Kasumi-1 (cell line): Measurements from ENCODE around the gene NR1D2.

ENCODE experiments used
- DNase-seq, 2 experiments: peaks; one replicate each; lab custom pipeline; 2025; lab: John Stamatoyannopoulos, UW

The NR1D2 gene

GRCh38 chr3:23966328-23966727 lies 21.2 kb downstream of the NR1D2 start:
- no peak for DNase-seq

DNA sequence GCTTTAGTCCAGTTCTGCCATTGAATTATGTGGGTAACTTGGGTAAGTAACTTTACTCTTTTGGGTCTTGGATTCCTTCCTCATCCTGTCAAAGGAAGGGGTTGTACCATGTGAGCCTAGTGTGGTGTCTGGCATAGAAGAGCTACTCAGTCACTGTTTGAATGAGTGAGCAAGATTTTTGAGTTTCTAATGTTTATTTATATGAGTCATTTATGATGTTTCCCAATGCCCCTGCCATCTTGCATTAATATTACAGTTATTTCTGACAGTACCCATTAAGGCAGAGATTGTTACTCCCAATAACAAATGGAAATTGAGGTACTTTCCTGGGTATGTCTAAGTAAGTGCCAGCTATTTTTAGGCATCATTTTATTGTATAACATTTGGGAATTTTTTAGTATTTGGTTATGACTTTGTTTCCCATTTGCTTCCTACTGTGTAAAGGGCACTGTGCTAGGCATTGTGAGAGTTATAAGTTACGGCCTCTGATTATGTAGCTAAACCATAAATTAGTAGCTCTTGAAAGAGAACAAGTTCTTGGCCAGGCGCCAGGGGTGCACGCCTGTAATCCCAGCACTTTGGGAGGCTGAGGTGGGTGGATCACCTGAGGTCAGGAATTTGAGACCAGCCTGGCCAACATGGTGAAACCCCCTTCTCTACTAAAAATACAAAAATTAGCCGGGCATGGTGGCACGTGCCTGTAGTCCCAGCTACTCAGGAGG lies 23.5 kb downstream of the NR1D2 start:
- no peak for DNase-seq

DNA sequence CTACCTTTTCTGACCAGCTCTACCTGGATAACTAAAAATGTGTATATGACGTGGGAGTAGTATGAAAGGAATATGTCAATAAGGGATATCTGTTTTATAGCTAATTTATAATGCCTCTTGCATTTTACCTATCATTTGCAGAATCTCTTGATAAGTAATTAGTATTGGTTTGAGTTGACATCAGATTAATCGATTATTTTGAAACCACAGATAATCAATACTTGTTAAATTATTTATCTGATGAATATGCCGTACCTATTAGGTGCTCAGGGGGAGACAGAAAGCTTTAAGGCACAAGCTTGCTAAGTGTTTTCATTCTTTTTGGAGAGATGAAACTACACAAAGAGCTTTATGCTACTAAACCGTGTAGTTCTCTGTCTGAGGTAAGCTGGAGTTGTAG lies 24.3 kb downstream of the NR1D2 start:
- no peak for DNase-seq

DNA sequence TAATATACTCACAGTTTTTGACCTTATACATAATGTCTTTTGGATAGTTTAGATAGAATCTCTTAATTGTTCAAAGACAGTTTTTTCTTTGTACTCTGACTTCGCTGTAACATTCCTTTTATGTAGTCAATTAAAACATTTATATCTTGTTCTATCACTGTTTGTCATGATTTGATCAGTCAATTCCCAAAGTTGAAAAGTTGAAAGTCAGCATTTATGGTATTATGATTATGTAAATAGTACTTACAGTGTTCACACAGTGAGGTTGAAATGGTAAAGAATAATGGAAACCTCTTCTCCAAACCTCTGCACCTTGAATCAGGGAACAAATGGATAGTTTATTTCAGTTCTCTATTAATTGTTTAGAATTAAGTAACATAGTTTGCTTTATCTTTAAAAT lies 26.6 kb downstream of the NR1D2 start:
- no peak for DNase-seq

DNA sequence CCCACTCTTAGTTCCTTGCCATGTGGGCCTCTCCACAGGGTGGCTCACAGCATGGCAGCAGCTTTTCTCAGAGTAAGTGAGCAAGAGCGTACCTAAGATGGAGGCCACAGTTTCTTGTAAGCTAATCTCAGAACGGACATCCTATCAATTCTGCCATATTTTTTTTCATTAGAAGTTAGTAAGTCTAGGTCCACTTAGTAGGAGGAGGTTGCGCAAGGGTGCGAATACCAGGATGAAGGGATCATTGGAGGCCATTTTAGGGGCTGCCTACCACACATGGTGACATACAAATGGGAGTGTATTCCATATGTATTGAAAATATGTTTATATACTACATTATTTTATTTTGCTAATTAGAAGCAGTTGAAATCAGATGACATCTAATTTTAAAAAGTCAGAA lies 31.5 kb downstream of the NR1D2 start:
- DNase-seq: no peak

GRCh38 chr3:23979569-23979968 lies 34.5 kb downstream of the NR1D2 start:
- DNase-seq: no peak

DNA sequence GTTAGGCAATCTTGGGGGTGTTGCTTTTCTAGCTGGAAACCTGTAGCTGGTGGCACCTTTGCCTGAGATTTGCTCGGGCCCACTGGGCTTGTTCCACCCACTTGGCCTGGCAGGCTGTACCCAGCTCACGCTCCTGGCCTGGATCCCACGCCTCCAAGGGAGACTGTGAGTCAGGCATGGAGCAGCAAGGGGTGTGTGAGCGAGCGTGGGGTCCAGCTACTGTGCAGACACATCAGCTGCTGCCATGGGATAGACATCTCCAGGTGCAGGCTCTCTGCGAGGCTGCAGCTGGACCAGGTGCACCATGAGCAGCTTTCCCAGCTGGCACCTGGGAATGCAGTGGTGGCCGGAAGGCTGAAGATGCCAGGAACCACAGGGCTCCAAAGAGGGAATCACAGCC lies 36.0 kb downstream of the NR1D2 start:
- no peak for DNase-seq

DNA sequence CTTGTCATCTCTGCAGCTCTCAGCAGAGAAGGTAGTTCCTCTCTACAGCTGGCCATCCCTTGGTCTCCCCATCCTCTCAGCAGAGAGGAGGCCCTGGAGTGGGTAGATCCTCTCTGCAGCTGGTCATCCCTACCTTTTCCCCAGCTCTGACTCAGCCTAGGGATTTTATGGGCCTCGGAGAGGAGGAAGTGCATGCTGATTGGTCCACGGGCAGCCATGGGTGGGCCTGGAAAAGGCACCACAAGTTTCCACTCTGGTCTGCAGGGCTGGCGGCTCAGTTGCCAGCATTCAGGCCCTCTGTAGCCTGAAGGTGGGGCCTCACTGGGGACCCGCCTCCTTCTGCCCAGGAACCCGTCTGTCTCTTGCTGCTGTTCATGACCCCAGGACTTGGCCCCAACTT lies 36.9 kb downstream of the NR1D2 start:
- DNase-seq: no peak

- DNase-seq: no peak
Observed at GRCh38 chr3:23984934-23985333, 39.8 kb downstream of the NR1D2 start.

GRCh38 chr3:23985747-23986544 lies 40.9 kb downstream of the NR1D2 start:
- DNase-seq: peak in 1 of 2 experiments; percentile 33

DNA sequence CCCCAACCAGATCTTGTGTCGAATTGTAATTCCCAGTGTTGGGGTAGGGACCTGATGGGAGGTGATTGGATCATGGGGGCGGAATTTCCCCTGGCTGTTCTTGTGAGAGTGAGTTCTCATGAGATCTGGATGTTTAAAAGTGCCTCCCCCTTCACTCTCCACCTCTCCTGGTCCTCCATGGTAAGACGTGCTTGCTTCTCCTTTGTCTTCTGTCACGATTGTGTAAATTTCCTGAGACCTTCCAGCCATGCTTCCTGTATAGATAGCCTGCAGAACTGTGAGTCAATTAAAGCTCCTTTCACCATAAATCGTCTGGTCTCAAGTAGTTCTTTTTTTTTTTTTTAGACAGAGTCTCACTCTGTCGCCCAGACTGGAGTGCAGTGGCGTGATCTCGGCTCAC lies 42.3 kb downstream of the NR1D2 start:
- DNase-seq: peak; percentile 82 to 87

DNA sequence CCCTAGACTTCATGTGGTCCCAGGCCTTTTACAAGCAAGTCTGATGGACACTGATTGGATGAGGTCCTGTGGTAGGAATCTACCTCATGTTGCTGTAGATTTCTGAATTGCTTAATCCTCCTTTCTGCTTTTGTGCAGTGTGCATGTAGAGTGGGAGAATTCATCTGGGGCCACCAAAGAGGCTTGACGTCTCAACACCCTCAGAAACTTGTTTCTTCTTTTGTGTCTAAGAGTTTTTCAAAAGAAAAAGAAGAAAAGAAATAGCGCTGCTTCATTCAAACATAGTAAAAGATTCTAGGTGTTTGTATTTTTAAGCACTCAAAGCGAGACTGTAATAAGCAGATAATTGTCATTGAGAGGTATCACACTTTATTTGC lies 46.2 kb downstream of the NR1D2 start:
- DNase-seq: no peak

- DNase-seq: peak; percentile 58 to 64
Observed at GRCh38 chr3:23991683-23992628, 46.9 kb downstream of the NR1D2 start.

DNA sequence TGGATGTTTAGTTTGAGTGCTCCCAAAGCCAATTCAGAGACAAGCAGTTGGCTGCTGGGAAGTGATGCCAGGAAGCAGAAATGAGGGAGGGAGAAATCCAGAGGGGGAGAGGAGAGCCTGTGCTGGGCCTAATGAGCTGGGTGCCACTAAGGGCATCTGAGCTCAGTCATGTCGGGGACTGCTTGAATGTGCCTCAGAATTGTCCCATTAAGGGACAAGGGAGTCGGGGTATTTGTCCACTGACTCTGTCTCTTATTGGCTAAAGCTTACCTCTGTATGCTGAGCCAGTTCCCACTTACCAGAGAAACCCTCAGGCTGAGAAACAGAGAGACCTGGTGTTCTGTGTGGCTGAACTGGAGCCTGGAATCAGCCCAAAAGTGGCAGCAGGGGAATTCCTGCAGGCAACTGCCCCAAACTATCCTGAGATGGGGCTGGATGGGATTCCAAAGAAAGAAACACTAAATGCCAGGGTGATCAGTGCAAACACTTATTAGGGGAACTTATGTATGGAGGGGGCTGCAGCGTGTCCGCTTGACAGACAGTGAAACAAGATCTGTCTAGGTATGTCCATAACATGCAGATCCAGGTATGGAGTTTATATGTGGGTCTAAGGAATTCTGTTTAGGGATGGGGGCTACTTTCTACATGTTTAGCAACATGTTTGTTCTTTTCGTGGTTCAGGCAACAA lies 48.6 kb downstream of the NR1D2 start:
- DNase-seq: no peak

DNA sequence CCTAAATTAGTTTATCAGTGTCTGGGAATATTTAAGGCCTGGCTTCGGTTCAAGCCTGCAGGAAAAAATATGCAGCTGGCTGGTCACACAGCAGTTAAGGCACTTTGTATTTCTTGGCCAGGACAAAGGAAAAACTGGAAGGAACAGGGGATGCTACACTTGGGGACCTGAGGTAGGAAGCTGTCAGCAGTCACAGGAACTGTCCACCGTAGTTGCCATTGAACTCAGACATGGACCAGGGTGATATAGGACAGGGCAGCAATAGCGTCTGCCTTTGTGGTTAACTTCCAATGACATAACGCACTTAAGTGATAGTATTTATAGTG lies 49.1 kb downstream of the NR1D2 start:
- no peak for DNase-seq

DNA sequence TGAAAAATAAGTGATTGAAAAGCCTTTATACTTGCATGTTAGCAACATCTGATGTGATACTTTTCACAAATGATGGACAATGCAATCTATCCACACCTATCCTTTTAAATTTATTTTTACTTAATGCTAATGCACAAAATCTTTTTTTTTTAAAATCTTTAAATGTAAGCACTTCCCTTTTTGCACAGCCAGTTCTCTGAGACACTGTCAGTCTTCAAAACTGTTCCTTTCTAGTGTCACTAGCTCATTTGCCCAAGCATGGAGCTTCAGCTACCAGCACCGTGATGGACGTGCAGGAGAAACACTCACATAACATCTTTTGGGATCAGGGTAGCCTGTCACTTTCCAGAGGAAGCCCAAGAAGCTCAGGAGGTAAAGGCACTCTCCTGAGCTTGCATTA lies 50.1 kb downstream of the NR1D2 start:
- peak in 1 of 2 experiments; percentile 16 for DNase-seq

DNA sequence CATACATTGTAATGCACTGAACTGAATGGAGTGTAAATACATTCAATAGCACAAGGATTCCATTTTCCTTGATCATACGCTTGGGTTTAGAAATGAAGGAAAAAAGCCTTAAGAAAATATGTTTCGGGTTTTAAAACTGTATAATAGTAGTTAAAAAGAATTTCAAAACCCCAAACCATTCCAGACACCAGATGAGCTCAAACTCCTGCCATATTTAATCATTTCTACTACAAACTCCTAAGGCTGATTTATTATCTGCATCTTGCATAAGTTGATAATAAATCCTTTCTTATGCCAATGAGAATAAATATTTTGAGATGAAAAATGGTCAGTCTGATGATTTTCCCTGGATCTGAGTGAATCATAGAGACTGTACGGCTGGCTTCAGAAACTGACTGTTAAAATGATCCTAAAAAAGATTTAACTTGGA lies 51.0 kb downstream of the NR1D2 start:
- DNase-seq: no peak

GRCh38 chr3:23999012-23999641 lies 54.0 kb downstream of the NR1D2 start:
- peak; percentile 65 to 72 for DNase-seq

DNA sequence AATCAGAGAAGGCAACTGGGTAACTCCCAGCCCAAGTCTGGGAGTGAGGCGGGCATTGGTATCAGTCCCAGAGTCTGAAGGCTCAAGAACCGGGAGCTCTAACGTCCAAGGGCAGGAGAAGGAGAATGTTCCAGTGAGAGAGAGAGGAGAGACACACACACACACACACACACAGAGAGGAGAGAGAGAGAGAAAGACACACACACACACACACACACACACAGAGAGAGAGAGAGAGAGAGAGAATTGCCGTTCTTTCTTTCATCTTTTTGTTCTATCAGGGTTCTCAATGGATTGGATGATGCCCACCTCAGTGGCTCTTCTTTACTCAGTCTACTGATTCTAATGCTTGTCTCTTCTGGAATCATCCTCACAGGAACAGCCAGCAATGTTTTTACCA lies 57.0 kb downstream of the NR1D2 start:
- DNase-seq: no peak

DNA sequence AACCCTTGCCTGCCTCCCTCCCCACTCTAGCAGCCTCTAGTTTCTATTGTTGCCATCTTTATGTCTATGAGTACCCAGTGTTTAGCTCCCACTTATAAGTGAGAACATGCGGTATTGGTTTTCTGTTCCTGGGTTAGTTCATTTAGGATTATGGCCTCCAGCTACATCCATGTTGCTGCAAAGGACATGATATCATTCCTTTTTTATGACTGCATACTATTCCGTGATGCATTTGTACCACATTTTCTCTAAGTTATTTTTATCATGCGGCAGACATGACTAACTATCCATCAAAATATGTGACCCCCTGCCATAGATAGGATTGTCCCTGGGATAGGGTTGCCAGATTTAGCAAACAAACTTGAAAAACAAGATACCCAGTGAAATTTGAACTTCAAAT lies 58.4 kb downstream of the NR1D2 start:
- no peak for DNase-seq

DNA sequence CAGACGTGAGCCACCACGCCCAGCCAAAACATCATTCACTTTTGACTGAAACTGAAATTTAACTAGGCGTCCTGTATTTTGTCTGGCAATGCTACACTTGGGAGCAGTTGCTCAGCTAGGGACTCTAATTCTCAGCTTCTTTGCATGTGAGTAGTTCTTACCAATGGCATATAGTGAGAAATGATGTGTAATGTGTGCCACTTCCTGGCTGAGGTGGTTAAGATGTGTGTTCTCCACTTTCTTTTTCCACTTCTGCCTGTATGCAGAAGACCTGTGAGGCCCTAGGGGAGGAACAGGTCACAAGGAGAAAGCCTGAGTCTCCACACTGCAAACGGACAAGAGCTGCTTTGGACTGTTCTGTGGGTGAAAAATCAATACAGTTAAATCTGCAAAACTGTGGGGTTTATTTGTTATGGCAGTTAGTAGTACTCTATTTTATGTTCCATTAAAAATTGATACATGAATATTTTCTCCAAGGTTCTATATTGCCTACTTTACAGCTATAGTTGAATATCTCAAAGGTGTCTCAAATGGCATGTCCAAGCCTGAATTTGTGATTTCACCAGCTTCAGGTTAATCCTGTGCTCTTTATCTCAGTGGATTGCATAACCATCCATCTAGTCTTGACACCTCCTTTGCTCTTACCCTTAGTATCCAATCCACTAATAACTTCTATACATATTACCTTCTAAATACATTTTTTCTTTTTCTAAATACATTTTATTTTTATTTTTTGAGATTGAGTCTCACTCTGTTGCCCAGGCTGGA lies 59.3 kb downstream of the NR1D2 start:
- DNase-seq: no peak
